ENCODE results near the gene CYSLTR1. TPM values are rescaled to one million over a fixed set of nuclear protein-coding genes. Genes with fewer than 3 reads are reported as not detected.
A peak's percentile ranks its signal among the peaks of the same experiment; 100 is the strongest.

CYSLTR1 gene, protein sequence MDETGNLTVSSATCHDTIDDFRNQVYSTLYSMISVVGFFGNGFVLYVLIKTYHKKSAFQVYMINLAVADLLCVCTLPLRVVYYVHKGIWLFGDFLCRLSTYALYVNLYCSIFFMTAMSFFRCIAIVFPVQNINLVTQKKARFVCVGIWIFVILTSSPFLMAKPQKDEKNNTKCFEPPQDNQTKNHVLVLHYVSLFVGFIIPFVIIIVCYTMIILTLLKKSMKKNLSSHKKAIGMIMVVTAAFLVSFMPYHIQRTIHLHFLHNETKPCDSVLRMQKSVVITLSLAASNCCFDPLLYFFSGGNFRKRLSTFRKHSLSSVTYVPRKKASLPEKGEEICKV
- polyA plus RNA-seq (2013): 0.01 TPM in 1 of 2 replicates, not detected in the other

GRCh38 chrX:78327370-78328086 lies at the start of gene CYSLTR1:
Gene CYSLTR1 (minus strand): TSS chrX:78327611. CDS start chrX:78273746, 53,865 bp downstream.
- H3K36me3 ChIP-seq (ENCODE audit: control insufficient read depth in 1 of 2, insufficient read depth in 2 of 2, low read length in 2 of 2): no peaks in the 10 kb centered on the region
- no peak within 1 kb of the TSS for H3K23ac ChIP-seq (ENCODE audit: low read length)
- H2AK5ac ChIP-seq (ENCODE audit: low read length): no peak within 1 kb of the TSS
- H3K9ac ChIP-seq (ENCODE audit: low read length): no peak within 1 kb of the TSS
- H4K91ac ChIP-seq (ENCODE audit: low read depth, low read length): no peak within 1 kb of the TSS
- no peak within 1 kb of the TSS for H3K18ac ChIP-seq (ENCODE audit: low read length)
- H4K12ac ChIP-seq (ENCODE audit: low read depth, low read length): no peak within 1 kb of the TSS
- no peaks in the 10 kb centered on the region for H3K27me3 ChIP-seq (ENCODE audit: insufficient read depth, low read length)
- no peak within 1 kb of the TSS for H2AFZ ChIP-seq (ENCODE audit: insufficient read depth, low read length, poor library complexity)
- H2BK5ac ChIP-seq (ENCODE audit: low read depth, low read length, poor library complexity): no peak within 1 kb of the TSS
- no peak within 1 kb of the TSS for H3K4me3 ChIP-seq (ENCODE audit: low read depth, low read length)
- H3K79me1 ChIP-seq (ENCODE audit: low read length): no peaks in the 10 kb centered on the region
- H2BK12ac ChIP-seq (ENCODE audit: low read length): no peak within 1 kb of the TSS
- no peak within 1 kb of the TSS for H4K8ac ChIP-seq (ENCODE audit: low read depth, low read length)
- no peak within 1 kb of the TSS for H3K4ac ChIP-seq (ENCODE audit: low read depth, low read length)
- no peak for DNase-seq
- no peak within 1 kb of the TSS for H3K14ac ChIP-seq (ENCODE audit: low read length)
- H2BK120ac ChIP-seq (ENCODE audit: insufficient read depth, low read length, poor library complexity): no peak within 1 kb of the TSS
- H3K27ac ChIP-seq (ENCODE audit: low read depth, low read length): no peak within 1 kb of the TSS
- no peak within 1 kb of the TSS for H3K4me2 ChIP-seq (ENCODE audit: low read length)
- H3K79me2 ChIP-seq (ENCODE audit: control insufficient read depth, insufficient read depth, low read length, poor library complexity): no peaks in the 10 kb centered on the region
- H3K4me1 ChIP-seq (ENCODE audit: control insufficient read depth in 1 of 2, insufficient read depth in 2 of 2, low read length in 2 of 2): no peaks in the 10 kb centered on the region
- H3K9me3 ChIP-seq (ENCODE audit: insufficient read depth, low read depth, low read length): no peaks in the 10 kb centered on the region
- WGBS (ENCODE audit: extremely low coverage, insufficient coverage, insufficient read length): no CpG with 5 or more reads among the region's 7 CpGs

- WGBS (ENCODE audit: extremely low coverage, insufficient coverage, insufficient read length): no CpG with 5 or more reads among the region's 2 CpGs
These were observed 49.8 kb upstream of the CYSLTR1 start for GRCh38 chrX:78377186-78377585.

GRCh38 chrX:78375894-78376293 lies 48.5 kb upstream of the CYSLTR1 start:
- no peak overlapping the region for H3K14ac ChIP-seq (ENCODE audit: low read length)
- H3K4me2 ChIP-seq (ENCODE audit: low read length): no peak overlapping the region
- no peak overlapping the region for H4K8ac ChIP-seq (ENCODE audit: low read depth, low read length)
- H3K27ac ChIP-seq (ENCODE audit: low read depth, low read length): no peak overlapping the region
- H4K12ac ChIP-seq (ENCODE audit: low read depth, low read length): no peak overlapping the region
- no peak overlapping the region for H2BK12ac ChIP-seq (ENCODE audit: low read length)
- H3K4ac ChIP-seq (ENCODE audit: low read depth, low read length): no peak overlapping the region
- H3K4me1 ChIP-seq (ENCODE audit: control insufficient read depth in 1 of 2, insufficient read depth in 2 of 2, low read length in 2 of 2): no peaks in the 10 kb centered on the region
- H2BK5ac ChIP-seq (ENCODE audit: low read depth, low read length, poor library complexity): no peak overlapping the region
- H3K36me3 ChIP-seq (ENCODE audit: control insufficient read depth in 1 of 2, insufficient read depth in 2 of 2, low read length in 2 of 2): no peaks in the 10 kb centered on the region
- no peaks in the 10 kb centered on the region for H3K9me3 ChIP-seq (ENCODE audit: insufficient read depth, low read depth, low read length)
- no peak overlapping the region for H4K91ac ChIP-seq (ENCODE audit: low read depth, low read length)
- H3K27me3 ChIP-seq (ENCODE audit: insufficient read depth, low read length): no peaks in the 10 kb centered on the region
- H3K79me1 ChIP-seq (ENCODE audit: low read length): no peaks in the 10 kb centered on the region
- no peak overlapping the region for H2BK120ac ChIP-seq (ENCODE audit: insufficient read depth, low read length, poor library complexity)
- peak; percentile 21 to 76 for DNase-seq
- no peak overlapping the region for H2AFZ ChIP-seq (ENCODE audit: insufficient read depth, low read length, poor library complexity)
- no peak overlapping the region for H3K9ac ChIP-seq (ENCODE audit: low read length)
- no peak overlapping the region for H3K4me3 ChIP-seq (ENCODE audit: low read depth, low read length)
- no peaks in the 10 kb centered on the region for H3K79me2 ChIP-seq (ENCODE audit: control insufficient read depth, insufficient read depth, low read length, poor library complexity)
- H3K18ac ChIP-seq (ENCODE audit: low read length): no peak overlapping the region
- H2AK5ac ChIP-seq (ENCODE audit: low read length): no peak overlapping the region
- no peak overlapping the region for H3K23ac ChIP-seq (ENCODE audit: low read length)

More at GRCh38 chrX:78377186-78377585, 49.8 kb upstream of the CYSLTR1 start:
- Histone ChIP-seq H2BK5ac (ENCODE audit: low read depth, low read length, poor library complexity) (no peak overlapping the region), H2BK12ac (ENCODE audit: low read length) (no peak overlapping the region), H2AFZ (ENCODE audit: insufficient read depth, low read length, poor library complexity) (no peak overlapping the region), H3K9ac (ENCODE audit: low read length) (no peak overlapping the region), H3K4me1 (ENCODE audit: control insufficient read depth in 1 of 2, insufficient read depth in 2 of 2, low read length in 2 of 2) (no peaks in the 10 kb centered on the region), H3K4ac (ENCODE audit: low read depth, low read length) (no peak overlapping the region), H4K91ac (ENCODE audit: low read depth, low read length) (no peak overlapping the region), H3K4me2 (ENCODE audit: low read length) (no peak overlapping the region), H2BK120ac (ENCODE audit: insufficient read depth, low read length, poor library complexity) (no peak overlapping the region), H3K27ac (ENCODE audit: low read depth, low read length) (no peak overlapping the region), H3K79me2 (ENCODE audit: control insufficient read depth, insufficient read depth, low read length, poor library complexity) (no peaks in the 10 kb centered on the region), H4K8ac (ENCODE audit: low read depth, low read length) (no peak overlapping the region), H3K23ac (ENCODE audit: low read length) (no peak overlapping the region), H2AK5ac (ENCODE audit: low read length) (no peak overlapping the region), H3K18ac (ENCODE audit: low read length) (no peak overlapping the region), H3K27me3 (ENCODE audit: insufficient read depth, low read length) (no peaks in the 10 kb centered on the region), H3K9me3 (ENCODE audit: insufficient read depth, low read depth, low read length) (no peaks in the 10 kb centered on the region), H4K12ac (ENCODE audit: low read depth, low read length) (no peak overlapping the region), H3K4me3 (ENCODE audit: low read depth, low read length) (no peak overlapping the region), H3K36me3 (ENCODE audit: control insufficient read depth in 1 of 2, insufficient read depth in 2 of 2, low read length in 2 of 2) (no peaks in the 10 kb centered on the region), H3K79me1 (ENCODE audit: low read length) (no peaks in the 10 kb centered on the region), H3K14ac (ENCODE audit: low read length) (no peak overlapping the region)
- DNase-seq: no peak

DNA sequence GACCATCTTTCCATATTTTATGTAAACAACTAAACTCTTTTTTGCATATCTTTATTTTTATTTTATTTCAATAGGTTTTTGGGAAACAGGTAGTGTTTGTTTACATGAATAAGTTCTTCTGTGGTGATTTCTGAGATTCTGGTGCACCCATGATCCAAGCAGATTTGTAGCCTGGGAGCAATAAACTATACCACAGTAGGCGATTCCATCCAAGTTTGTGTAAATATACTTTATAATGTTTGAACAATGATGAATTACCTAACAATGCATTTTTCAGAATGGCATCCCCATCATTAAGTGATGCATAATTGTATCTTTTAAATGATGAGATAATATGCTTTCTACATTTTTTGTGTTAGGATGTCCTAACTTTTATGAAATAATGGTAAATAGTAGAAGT lies 39.2 kb upstream of the CYSLTR1 start:
- no peak overlapping the region for H2BK5ac ChIP-seq (ENCODE audit: low read depth, low read length, poor library complexity)
- no peak overlapping the region for H3K14ac ChIP-seq (ENCODE audit: low read length)
- no peak overlapping the region for H3K4me2 ChIP-seq (ENCODE audit: low read length)
- H3K36me3 ChIP-seq (ENCODE audit: control insufficient read depth in 1 of 2, insufficient read depth in 2 of 2, low read length in 2 of 2): no peaks in the 10 kb centered on the region
- no peak overlapping the region for H3K4me3 ChIP-seq (ENCODE audit: low read depth, low read length)
- no peaks in the 10 kb centered on the region for H3K4me1 ChIP-seq (ENCODE audit: control insufficient read depth in 1 of 2, insufficient read depth in 2 of 2, low read length in 2 of 2)
- no peak overlapping the region for H2AK5ac ChIP-seq (ENCODE audit: low read length)
- no peaks in the 10 kb centered on the region for H3K79me2 ChIP-seq (ENCODE audit: control insufficient read depth, insufficient read depth, low read length, poor library complexity)
- H3K79me1 ChIP-seq (ENCODE audit: low read length): no peaks in the 10 kb centered on the region
- no peaks in the 10 kb centered on the region for H3K27me3 ChIP-seq (ENCODE audit: insufficient read depth, low read length)
- no peak overlapping the region for H3K23ac ChIP-seq (ENCODE audit: low read length)
- no peak overlapping the region for H2BK12ac ChIP-seq (ENCODE audit: low read length)
- no peaks in the 10 kb centered on the region for H3K9me3 ChIP-seq (ENCODE audit: insufficient read depth, low read depth, low read length)
- H3K4ac ChIP-seq (ENCODE audit: low read depth, low read length): no peak overlapping the region
- H4K8ac ChIP-seq (ENCODE audit: low read depth, low read length): no peak overlapping the region
- H2BK120ac ChIP-seq (ENCODE audit: insufficient read depth, low read length, poor library complexity): no peak overlapping the region
- no peak overlapping the region for H4K91ac ChIP-seq (ENCODE audit: low read depth, low read length)
- H3K9ac ChIP-seq (ENCODE audit: low read length): no peak overlapping the region
- DNase-seq: no peak
- H3K18ac ChIP-seq (ENCODE audit: low read length): no peak overlapping the region
- WGBS (ENCODE audit: extremely low coverage, insufficient coverage, insufficient read length): no CpG with 5 or more reads among the region's 1 CpG
- H3K27ac ChIP-seq (ENCODE audit: low read depth, low read length): no peak overlapping the region
- H4K12ac ChIP-seq (ENCODE audit: low read depth, low read length): no peak overlapping the region
- H2AFZ ChIP-seq (ENCODE audit: insufficient read depth, low read length, poor library complexity): no peak overlapping the region

Data from trophoblast cell (in vitro differentiated cells and primary cell).